Transverse colon (tissue), 4 donors: ENCODE measurements around the gene GRK4. TPM values are rescaled to one million over a fixed set of nuclear protein-coding genes. Genes with fewer than 3 reads are reported as not detected.
"Not testable (repeated sequence)": the region's sequence is repeated elsewhere in the genome, so short reads cannot be mapped to it uniquely, and the experiment has no call there.

Source experiments
- DNase-seq: peaks from one replicate; pipeline ENCODE4 v3.0.0-alpha.2; 2019
- H3K27ac ChIP-seq, 4 donors: fragments of 200-600 bp; sonication (generic); 2 replicates each; pipeline ENCODE4 v1.5.1; 2016 to 2018; ENCODE audit warnings: inconsistent platforms in 4 of 4
- H3K27me3 ChIP-seq: fragments of 200-600 bp; sonication (generic); 2 replicates; pipeline ENCODE4 v1.5.1; 2017; ENCODE audit warnings: inconsistent platforms
- H3K36me3 ChIP-seq, 4 donors: fragments of 200-600 bp; sonication (generic); 2 replicates each; pipeline ENCODE4 v1.5.1; 2017 to 2019; ENCODE audit warnings: inconsistent platforms in 4 of 4
- H3K4me1 ChIP-seq, 4 donors: fragments of 200-600 bp; sonication (generic); 2 replicates each; pipeline ENCODE4 v1.5.1; 2017 to 2020; ENCODE audit warnings: inconsistent platforms in 4 of 4
- H3K4me3 ChIP-seq, 4 donors: fragments of 200-600 bp; sonication (generic); 1 replicate in 1 of 4; 2 replicates in 3 of 4; pipeline versions ENCODE4 v1.5.1 to v1.6.1; 2017 to 2019; ENCODE audit warnings: inconsistent platforms in 4 of 4
- H3K9me3 ChIP-seq, 2 donors: fragments of 200-600 bp; sonication (generic); 2 replicates each; pipeline ENCODE4 v1.5.1; 2017 to 2019; ENCODE audit warnings: inconsistent platforms in 2 of 2
- CTCF ChIP-seq, 5 experiments: fragments of 200-600 bp in 3 of 5; fragments of 450-650 bp in 2 of 5; sonication (generic) in 3 of 5; IDR thresholded peaks; 1 replicate in 2 of 5; 2 replicates in 3 of 5; pipeline ENCODE4 v1.5.1; 2016 to 2017; ENCODE audit warnings: antibody characterized with exemption in 5 of 5, inconsistent platforms in 3 of 5, mild to moderate bottlenecking in 2 of 5, moderate library complexity in 1 of 5
- EP300 ChIP-seq: sonication (generic); formaldehyde crosslinking; IDR thresholded peaks from one replicate; pipeline ENCODE4 v1.6.1; 2017; ENCODE audit warnings: antibody characterized with exemption, low read depth
- POLR2A ChIP-seq: fragments of 450-650 bp; IDR thresholded peaks from one replicate; pipeline ENCODE4 v1.6.1; 2016; ENCODE audit warnings: antibody characterized with exemption, mild to moderate bottlenecking, moderate library complexity
- POLR2AphosphoS5 ChIP-seq, 3 donors: sonication (generic); formaldehyde crosslinking; IDR thresholded peaks; one replicate each; pipeline ENCODE4 v1.6.1; 2016; ENCODE audit warnings: antibody characterized with exemption in 3 of 3
- WGBS, 2 donors: methylation state at CpG; one replicate each; pipeline ENCODE4 v1.1.5; 2018; ENCODE audit warnings: low coverage in 1 of 2; 5-methylcytosine and 5-hydroxymethylcytosine counted together
- in situ Hi-C, 4 donors: fragments of 200-750 bp; cut with MboI; loops; one replicate each; pipeline versions ENCODE4 v1.15.0 to v1.15.1; 2017; ENCODE audit warnings: low sequenced_read_pairs in 3 of 4, low pct_ligation_motif_present in 1 of 4, low pct_unique_long_range_greater_than_20kb in 1 of 4
- intact Hi-C: fragments of 100-400 bp; cut with DNase I; formaldehyde crosslinking; loops from one replicate; pipeline ENCODE4 v1.15.1; 2023; ENCODE audit warnings: low total_unique reads
- total RNA-seq, 4 donors: library from RNA; depleted of rRNA; stranded (reverse); fragments of >200 nt; gene quantifications; one replicate each; pipeline ENCODE4 v1.1.0, GENCODE V29; 2016

GRK4 gene
- total RNA-seq, 4 donors from 2014 or later, result 2.5 to 7.9 (median 4.1) TPM

- in situ Hi-C loops, intact Hi-C loops, H3K27me3 ChIP-seq, H3K4me3 ChIP-seq, H3K9me3 ChIP-seq: not testable (repeated sequence)
- peak; percentile 56 for DNase-seq
- peak overlapping the region in 2 of 4 donors; percentile 30 to 34 for H3K27ac ChIP-seq
- peaks cover 4 to 12% (median 8%) of the 10 kb centered on the region in 4 donors for H3K4me1 ChIP-seq
- WGBS, 2 donors, result 39% methylated on average over 5 of the region's 7 CpGs; no CpG with 5 or more reads in 1 of the 2 donors
- H3K36me3 ChIP-seq, result peaks cover 0 to 27% (median 1%) of the 10 kb centered on the region in 4 donors
Observed at GRCh38 chr4:2922453-2923101, 40.8 kb upstream of the GRK4 start.

- Histone ChIP-seq H3K9me3 (no peaks in the 10 kb centered on the region), H3K27me3 (no peaks in the 10 kb centered on the region), H3K36me3 (peaks cover 0 to 28% (median 4%) of the 10 kb centered on the region in 4 donors), H3K4me3 (no peak overlapping the region), H3K27ac (peak overlapping the region in 2 of 4 donors; percentile 30 to 34), H3K4me1 (peaks cover 4 to 12% (median 8%) of the 10 kb centered on the region in 4 donors)
- intact Hi-C loops (no loop called here), in situ Hi-C loops (no loop called here)
- no peak for DNase-seq
- TF ChIP-seq CTCF (IDR thresholded peaks at IDR 0.05), result no peak
- no peak for TF ChIP-seq EP300
- no peak for TF ChIP-seq POLR2AphosphoS5 (IDR thresholded peaks at IDR 0.05)
- no peak for TF ChIP-seq POLR2A
- 76% methylated on average over 10 of the region's 10 CpGs; no CpG with 5 or more reads in 1 of the 2 donors for WGBS, 2 donors
Observed at GRCh38 chr4:2923141-2923551, 40.2 kb upstream of the GRK4 start.

- in situ Hi-C loops, result no loop called here
- no peak for TF ChIP-seq EP300
- H3K36me3 ChIP-seq, result peaks cover 0 to 34% (median 6%) of the 10 kb centered on the region in 4 donors
- no peak overlapping the region for H3K27ac ChIP-seq
- WGBS, 2 donors, result 91 to 100% methylated on average over 1 to 16 of the region's 16 CpGs
- intact Hi-C loops, result no loop called here
- peaks cover 4 to 12% (median 8%) of the 10 kb centered on the region in 4 donors for H3K4me1 ChIP-seq
- no peaks in the 10 kb centered on the region for H3K9me3 ChIP-seq
- no peaks in the 10 kb centered on the region for H3K27me3 ChIP-seq
- no peak for DNase-seq
- no peak overlapping the region for H3K4me3 ChIP-seq
Observed at GRCh38 chr4:2923668-2924173, 39.6 kb upstream of the GRK4 start.

GRCh38 chr4:2924286-2924685 lies 39.1 kb upstream of the GRK4 start:
- DNase-seq, result no peak
- 91% methylated on average over 8 of the region's 8 CpGs; no CpG with 5 or more reads in 1 of the 2 donors for WGBS, 2 donors
- no peak overlapping the region for H3K4me3 ChIP-seq
- H3K27me3 ChIP-seq, result no peaks in the 10 kb centered on the region
- no peaks in the 10 kb centered on the region for H3K9me3 ChIP-seq
- peaks cover 0 to 36% (median 6%) of the 10 kb centered on the region in 4 donors for H3K36me3 ChIP-seq
- intact Hi-C loops, result no loop called here
- in situ Hi-C loops, result no loop called here
- peaks cover 4 to 12% (median 8%) of the 10 kb centered on the region in 4 donors for H3K4me1 ChIP-seq
- no peak overlapping the region for H3K27ac ChIP-seq
- TF ChIP-seq POLR2AphosphoS5 (IDR thresholded peaks at IDR 0.05) (no peak), EP300 (no peak), POLR2A (no peak), CTCF (IDR thresholded peaks at IDR 0.05) (no peak)

GRCh38 chr4:2924765-2925301 lies 38.5 kb upstream of the GRK4 start:
- intact Hi-C loops (no loop called here), in situ Hi-C loops (loop anchor here in 2 of 4 donors (25.0 kb wide), 1 partner anchor 163 kb away; the partner anchor contains the start of gene TNIP2 (in 2 of the 2))
- H3K27ac ChIP-seq, result no peak overlapping the region
- no peaks in the 10 kb centered on the region for H3K9me3 ChIP-seq
- H3K4me1 ChIP-seq, result peaks cover 4 to 14% (median 8%) of the 10 kb centered on the region in 4 donors
- no peak for TF ChIP-seq POLR2AphosphoS5 (IDR thresholded peaks at IDR 0.05)
- TF ChIP-seq POLR2A, result no peak
- TF ChIP-seq EP300, result no peak
- TF ChIP-seq CTCF (IDR thresholded peaks at IDR 0.05), result no peak
- WGBS, 2 donors, result 86% methylated on average over 7 of the region's 7 CpGs; no CpG with 5 or more reads in 1 of the 2 donors
- H3K36me3 ChIP-seq, result peaks cover 0 to 36% (median 6%) of the 10 kb centered on the region in 4 donors
- no peaks in the 10 kb centered on the region for H3K27me3 ChIP-seq
- no peak overlapping the region for H3K4me3 ChIP-seq
- DNase-seq, result no peak
